CD4-positive, alpha-beta T cell (primary cell): ENCODE measurements around the gene ACVR2B. TPM values are rescaled to one million over a fixed set of nuclear protein-coding genes. Genes with fewer than 3 reads are reported as not detected.
A peak's percentile ranks its signal among the peaks of the same experiment; 100 is the strongest.

Experiments
- ATAC-seq: fragments of 200-7000 bp; cut with Tn5 transposase; one replicate; pipeline ENCODE4 v1.10.0; 2022; ENCODE audit warnings: mild to moderate bottlenecking; ENCODE audit not compliant: poor library complexity
- CTCF ChIA-PET: fragments of 350-600 bp; sonication (Branson Sonifier 250); formaldehyde crosslinking; loops from one replicate; lab custom pipeline; 2021; ENCODE audit warnings: antibody characterized with exemption, inconsistent platforms; lab: Charles Lee
- POLR2A ChIA-PET: fragments of 350-600 bp; sonication (Branson Sonifier 250); formaldehyde crosslinking; loops from one replicate; lab custom pipeline; 2021; ENCODE audit warnings: antibody characterized with exemption, inconsistent platforms; lab: Charles Lee
- DNase-seq, 14 experiments: peaks; one replicate each; pipeline ENCODE4 v3.0.0-alpha.2; 2013 to 2020; ENCODE audit warnings: mixed read lengths in 2 of 14
- H3K27ac ChIP-seq, 2 donors: one replicate each; pipeline versions ENCODE4 v1.5.1 to v1.7.0; 2013; ENCODE audit warnings: low read length in 2 of 2, low read depth in 1 of 2, mild to moderate bottlenecking in 1 of 2
- H3K27me3 ChIP-seq, 2 experiments: 1 replicate in 1 of 2; 2 replicates in 1 of 2; pipeline versions ENCODE4 v1.6.1 to v1.7.0; 2013; ENCODE audit warnings: low read length in 2 of 2, control low read depth in 1 of 2, mild to moderate bottlenecking in 1 of 2, moderate library complexity in 1 of 2; ENCODE audit not compliant: insufficient read depth in 2 of 2, control insufficient read depth in 1 of 2
- H3K36me3 ChIP-seq: one replicate; pipeline ENCODE4 v1.6.1; 2013; ENCODE audit warnings: low read length, control low read depth; ENCODE audit not compliant: insufficient read depth
- H3K4me1 ChIP-seq: one replicate; pipeline ENCODE4 v1.6.1; 2013; ENCODE audit warnings: low read length, control low read depth; ENCODE audit not compliant: insufficient read depth
- H3K4me3 ChIP-seq: one replicate; pipeline ENCODE4 v1.5.1; 2013; ENCODE audit warnings: mild to moderate bottlenecking, low read length, moderate library complexity
- H3K9me3 ChIP-seq, 2 experiments: 1 replicate in 1 of 2; 2 replicates in 1 of 2; pipeline versions ENCODE4 v1.6.1 to v1.7.0; 2013; ENCODE audit warnings: low read length in 2 of 2, mild to moderate bottlenecking in 2 of 2, control low read depth in 1 of 2, moderate library complexity in 1 of 2; ENCODE audit not compliant: control insufficient read depth in 1 of 2, insufficient read depth in 1 of 2
- H3K27ac Mint-ChIP-seq: one replicate; pipeline ENCODE4 v1.8.0; 2020; ENCODE audit warnings: mixed read lengths
- H3K27me3 Mint-ChIP-seq: one replicate; pipeline ENCODE4 v1.8.0; 2021; ENCODE audit warnings: mixed read lengths
- H3K36me3 Mint-ChIP-seq: one replicate; pipeline ENCODE4 v1.8.0; 2021; ENCODE audit warnings: low read depth, mixed read lengths
- H3K4me1 Mint-ChIP-seq: one replicate; pipeline ENCODE4 v1.8.0; 2021; ENCODE audit warnings: low read depth, mixed read lengths
- H3K4me3 Mint-ChIP-seq: one replicate; pipeline ENCODE4 v1.8.0; 2020; ENCODE audit warnings: mild to moderate bottlenecking, mixed read lengths
- H3K9me3 Mint-ChIP-seq: one replicate; pipeline ENCODE4 v1.8.0; 2020; ENCODE audit warnings: mixed read lengths
- intact Hi-C, 2 experiments: fragments of 100-400 bp; cut with DNase I in 1 of 2; cut with micrococcal nuclease in 1 of 2; formaldehyde crosslinking; loops; one replicate each; pipeline versions ENCODE4 v1.15.1 to v1.9.0; 2023 to 2025; cut with DNase I, micrococcal nuclease
- total RNA-seq, 174 experiments: library from RNA in 2 of 174; stranded (reverse) in 2 of 174; gene quantifications; one replicate each; pipeline ENCODE4 v1.2.3 and lab custom pipeline; 2021 to 2026
- TF ChIP-seq, protein P1 (sequence below): fragments of 200-600 bp; IDR thresholded peaks from one replicate; pipeline ENCODE4 v1.8.0; 2022; ENCODE audit warnings: antibody characterized with exemption, mild to moderate bottlenecking

Gene ACVR2B
- total RNA-seq, 2 experiments from 2014 or later: 3.6 to 4.3 TPM

DNA sequence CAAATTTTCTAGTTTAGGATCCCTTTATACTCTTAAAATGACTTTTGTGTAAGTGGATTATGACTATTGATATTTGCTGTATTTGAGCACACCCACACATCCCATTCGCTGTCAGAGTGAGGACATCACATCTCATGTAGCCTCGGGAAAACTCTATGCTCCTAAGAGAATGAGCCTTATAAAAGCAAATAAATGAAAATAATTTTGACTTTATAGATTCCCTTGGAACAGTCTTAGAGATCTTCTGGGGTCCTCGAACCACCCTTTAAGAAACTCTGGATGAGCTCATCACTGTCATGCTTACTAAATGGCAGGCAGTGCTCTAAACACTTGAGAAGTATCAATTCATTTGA, 26.4 kb downstream of the ACVR2B start:
- Histone ChIP-seq H3K27me3 (no peaks in the 10 kb centered on the region), H3K9me3 (no peaks in the 10 kb centered on the region), H3K36me3 (peaks cover 52% of the 10 kb centered on the region), H3K27ac (no peak overlapping the region), H3K4me1 (peaks cover 3% of the 10 kb centered on the region), H3K4me3 (no peak overlapping the region)
- CTCF ChIA-PET: interaction anchor here (0.6 to 2.0 kb wide), 11 partner anchors 9 to 625 kb away, joined by 3 to 27 read pairs (median 3); partner anchors contain the start of genes EXOG and XYLB
- DNase-seq: no peak
- Mint-ChIP-seq H3K27ac (no peak overlapping the region), H3K4me3 (no peak overlapping the region), H3K4me1 (peaks cover 7% of the 10 kb centered on the region), H3K36me3 (peaks cover 51% of the 10 kb centered on the region), H3K27me3 (no peaks in the 10 kb centered on the region), H3K9me3 (no peaks in the 10 kb centered on the region)
- TF ChIP-seq, protein P1, sequence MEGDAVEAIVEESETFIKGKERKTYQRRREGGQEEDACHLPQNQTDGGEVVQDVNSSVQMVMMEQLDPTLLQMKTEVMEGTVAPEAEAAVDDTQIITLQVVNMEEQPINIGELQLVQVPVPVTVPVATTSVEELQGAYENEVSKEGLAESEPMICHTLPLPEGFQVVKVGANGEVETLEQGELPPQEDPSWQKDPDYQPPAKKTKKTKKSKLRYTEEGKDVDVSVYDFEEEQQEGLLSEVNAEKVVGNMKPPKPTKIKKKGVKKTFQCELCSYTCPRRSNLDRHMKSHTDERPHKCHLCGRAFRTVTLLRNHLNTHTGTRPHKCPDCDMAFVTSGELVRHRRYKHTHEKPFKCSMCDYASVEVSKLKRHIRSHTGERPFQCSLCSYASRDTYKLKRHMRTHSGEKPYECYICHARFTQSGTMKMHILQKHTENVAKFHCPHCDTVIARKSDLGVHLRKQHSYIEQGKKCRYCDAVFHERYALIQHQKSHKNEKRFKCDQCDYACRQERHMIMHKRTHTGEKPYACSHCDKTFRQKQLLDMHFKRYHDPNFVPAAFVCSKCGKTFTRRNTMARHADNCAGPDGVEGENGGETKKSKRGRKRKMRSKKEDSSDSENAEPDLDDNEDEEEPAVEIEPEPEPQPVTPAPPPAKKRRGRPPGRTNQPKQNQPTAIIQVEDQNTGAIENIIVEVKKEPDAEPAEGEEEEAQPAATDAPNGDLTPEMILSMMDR: peak; percentile 65
- intact Hi-C loops: loop anchor here (1.0 to 5.0 kb wide), 4 partner anchors 134 to 508 kb away; partner anchors contain the start of gene XYLB (in 1 of the 2)
- no peak for ATAC-seq
- POLR2A ChIA-PET: interaction anchor here (0.7 to 1.9 kb wide), 3 partner anchors 15 to 133 kb away, joined by 3 to 8 read pairs (median 4); partner anchors contain the start of gene XYLB

DNA sequence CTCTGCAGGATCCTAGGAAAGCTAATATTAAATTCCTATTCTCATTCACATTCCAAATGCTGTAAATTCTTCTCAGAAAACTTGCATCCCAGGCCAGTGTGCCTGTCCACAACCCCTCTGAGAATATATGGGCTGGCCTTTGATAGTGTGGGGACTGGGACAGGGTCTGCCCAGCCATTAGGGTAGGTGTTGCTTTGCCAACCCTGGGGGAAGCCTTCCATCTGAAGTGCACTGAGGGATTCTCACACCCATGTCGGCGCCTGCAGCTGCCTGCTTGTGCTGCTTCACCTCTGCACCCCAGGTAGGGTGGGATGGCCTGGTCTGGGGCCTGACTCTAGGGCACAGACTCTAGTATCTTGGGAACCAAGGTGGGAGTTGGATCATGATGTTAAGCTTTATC, 27.2 kb downstream of the ACVR2B start:
- POLR2A ChIA-PET: interaction anchor here (1.9 kb wide), 1 partner anchor 134 kb away, joined by 8 read pairs; the partner anchor contains the start of gene XYLB
- no peak for DNase-seq
- H3K4me3 ChIP-seq: no peak overlapping the region
- intact Hi-C loops: loop anchor here (1.0 to 5.0 kb wide), 4 partner anchors 135 to 509 kb away; partner anchors contain the start of gene XYLB (in 1 of the 2)
- peaks cover 7% of the 10 kb centered on the region for H3K4me1 Mint-ChIP-seq
- no peaks in the 10 kb centered on the region for H3K9me3 Mint-ChIP-seq
- no peak for ATAC-seq
- no peak overlapping the region for H3K4me3 Mint-ChIP-seq
- CTCF ChIA-PET: interaction anchor here (1.4 to 2.0 kb wide), 4 partner anchors 10 to 625 kb away, joined by 3 to 27 read pairs (median 3); partner anchors contain the start of gene XYLB
- no peaks in the 10 kb centered on the region for H3K27me3 Mint-ChIP-seq
- H3K4me1 ChIP-seq: peaks cover under 1% of the 10 kb centered on the region
- H3K36me3 ChIP-seq: peaks cover 52% of the 10 kb centered on the region
- TF ChIP-seq, protein P1: no peak
- H3K27ac Mint-ChIP-seq: no peak overlapping the region
- H3K36me3 Mint-ChIP-seq: peaks cover 53% of the 10 kb centered on the region
- no peaks in the 10 kb centered on the region for H3K27me3 ChIP-seq
- H3K9me3 ChIP-seq: no peaks in the 10 kb centered on the region
- no peak overlapping the region for H3K27ac ChIP-seq

DNA sequence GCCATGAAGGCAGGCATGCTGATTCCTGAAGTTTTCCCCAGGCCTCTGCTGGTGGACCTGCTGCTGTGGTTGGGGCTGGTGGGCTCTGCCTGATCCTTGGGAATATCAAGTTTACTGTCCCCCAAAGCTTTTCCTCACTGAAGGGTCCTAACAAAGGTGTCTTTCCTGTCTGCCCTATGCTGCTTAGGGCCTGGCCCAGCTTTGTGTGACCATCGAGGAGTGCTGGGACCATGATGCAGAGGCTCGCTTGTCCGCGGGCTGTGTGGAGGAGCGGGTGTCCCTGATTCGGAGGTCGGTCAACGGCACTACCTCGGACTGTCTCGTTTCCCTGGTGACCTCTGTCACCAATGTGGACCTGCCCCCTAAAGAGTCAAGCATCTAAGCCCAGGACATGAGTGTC, 29.3 kb downstream of the ACVR2B start:
- Histone ChIP-seq H3K4me1 (no peaks in the 10 kb centered on the region), H3K4me3 (no peak overlapping the region), H3K36me3 (peaks cover 52% of the 10 kb centered on the region), H3K27ac (no peak overlapping the region), H3K27me3 (no peaks in the 10 kb centered on the region), H3K9me3 (no peaks in the 10 kb centered on the region)
- DNase-seq (no peak), ATAC-seq (no peak)
- Mint-ChIP-seq H3K27me3 (no peaks in the 10 kb centered on the region), H3K4me1 (peaks cover 7% of the 10 kb centered on the region), H3K4me3 (no peak overlapping the region), H3K27ac (no peak overlapping the region), H3K36me3 (peaks cover 53% of the 10 kb centered on the region), H3K9me3 (no peaks in the 10 kb centered on the region)
- CTCF ChIA-PET: interaction anchor here (0.7 kb wide), 1 partner anchor 136 kb away, joined by 3 read pairs; the partner anchor contains the start of gene XYLB
- TF ChIP-seq, protein P1: no peak
- intact Hi-C loops: loop anchor here in 1 of 2 experiments (5.0 kb wide), 1 partner anchor 511 kb away; no protein-coding TSS in a partner anchor
- POLR2A ChIA-PET: no interaction called here
